Stomach (tissue), 4 donors: ENCODE measurements around the gene CTSA.

Experiments used
- CTCF ChIP-seq, 7 experiments: fragments of 450-650 bp in 4 of 7; fragments of 200-600 bp in 3 of 7; sonication (generic) in 3 of 7; IDR thresholded peaks; one replicate each; pipeline ENCODE4 v1.5.1; 2016 to 2019; ENCODE audit warnings: antibody characterized with exemption in 7 of 7, control low read depth in 2 of 7, mild to moderate bottlenecking in 1 of 7
- EP300 ChIP-seq: sonication (generic); formaldehyde crosslinking; IDR thresholded peaks from one replicate; pipeline ENCODE4 v1.6.1; 2017; ENCODE audit warnings: antibody characterized with exemption
- POLR2A ChIP-seq, 4 donors: fragments of 450-650 bp; IDR thresholded peaks; one replicate each; pipeline ENCODE4 v1.6.1; 2016; ENCODE audit warnings: antibody characterized with exemption in 4 of 4, control low read depth in 2 of 4, mild to moderate bottlenecking in 1 of 4, moderate library complexity in 1 of 4
- POLR2AphosphoS5 ChIP-seq, 3 donors: sonication (generic); formaldehyde crosslinking; IDR thresholded peaks; one replicate each; pipeline ENCODE4 v1.6.1; 2016; ENCODE audit warnings: antibody characterized with exemption in 3 of 3

DNA sequence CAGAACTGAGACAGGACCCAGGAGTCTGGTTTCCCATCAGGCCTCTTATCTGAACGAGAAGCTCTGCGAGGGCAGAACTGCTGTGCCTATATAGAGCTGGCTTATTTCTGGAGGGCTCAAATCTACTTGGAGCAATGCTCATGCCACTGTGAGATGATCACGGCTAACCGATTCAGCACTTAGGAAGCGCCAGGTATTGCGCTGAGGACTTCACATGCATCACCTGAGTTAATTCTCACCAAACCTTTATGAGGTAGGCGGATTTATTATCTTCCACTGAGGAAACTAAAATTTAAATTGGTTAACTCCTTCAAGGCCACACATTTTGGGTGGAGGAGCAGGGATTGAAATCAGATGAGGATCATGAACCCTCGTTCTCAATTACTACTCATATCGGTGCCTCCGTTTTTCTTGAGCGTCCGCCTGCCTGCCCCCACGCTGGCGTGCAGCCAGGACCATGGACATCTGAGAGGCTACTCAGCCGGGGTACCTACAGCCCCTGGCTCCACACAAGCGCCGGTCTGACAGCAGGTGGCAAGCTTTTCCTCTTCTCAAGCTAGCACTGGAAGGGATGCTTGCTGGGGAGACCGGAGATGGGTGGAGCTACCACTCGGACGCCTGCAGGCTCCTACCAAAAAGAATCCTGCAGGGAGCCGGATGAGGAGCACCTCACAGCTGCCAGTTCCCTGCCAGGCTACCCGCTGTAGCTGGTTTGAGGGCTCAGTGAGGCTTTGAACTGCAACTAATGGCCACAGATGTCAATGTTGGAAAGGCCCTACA is 42.3 kb downstream of the CTSA start:
- TF ChIP-seq CTCF (IDR thresholded peaks at IDR 0.05) (peak in 2 of 7 experiments; percentile 9 to 17), POLR2A (IDR thresholded peaks at IDR 0.05) (no peak), POLR2AphosphoS5 (IDR thresholded peaks at IDR 0.05) (peak in 1 of 3 donors; percentile 10), EP300 (no peak)
